CD4-positive, alpha-beta T cell treated with Interleukin-2 at 100 ng/mL for 4 hours (primary cell): ENCODE results near the gene PCSK6.

Experiments used
- DNase-seq: peaks from one replicate; pipeline ENCODE4 v3.0.0-alpha.2; 2020; ENCODE audit warnings: low spot score

Gene PCSK6

DNA sequence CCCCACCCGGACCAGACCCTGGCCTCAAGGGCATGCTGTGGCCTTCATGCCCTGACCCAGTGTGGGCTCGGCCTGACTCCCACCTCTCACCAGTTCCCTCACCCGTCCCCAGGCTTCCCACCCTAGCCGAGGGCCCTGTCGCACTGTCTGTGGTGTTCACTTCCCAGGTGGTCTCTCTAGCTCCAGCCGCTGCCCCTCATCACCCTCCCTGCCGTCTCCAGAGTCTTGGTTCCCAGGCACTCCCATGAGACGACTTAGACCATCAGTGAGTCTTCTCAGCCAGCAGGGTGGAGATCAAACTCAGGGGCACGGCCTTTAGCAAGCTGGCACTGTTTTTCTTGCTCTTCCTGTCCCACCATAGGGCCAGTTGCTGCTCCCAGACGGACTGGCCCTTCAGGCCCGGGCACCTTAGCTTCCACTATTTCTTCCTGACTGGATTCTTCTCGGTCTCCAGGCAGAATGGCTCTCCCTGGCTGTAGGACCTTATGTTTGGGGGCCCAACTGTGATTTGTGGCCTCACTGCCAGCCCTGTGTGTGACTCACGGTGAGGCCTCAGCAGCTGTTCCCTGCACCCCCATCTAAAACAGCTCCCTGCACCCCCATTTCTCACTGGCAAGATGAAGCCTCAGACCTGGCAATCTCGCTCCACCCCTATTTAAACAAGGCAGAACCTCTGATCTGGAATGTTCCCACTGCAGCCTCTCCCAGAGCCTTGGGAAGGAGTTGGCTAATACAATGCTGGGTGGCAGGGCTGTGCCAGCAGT is 9.4 kb upstream of the PCSK6 start:
- no peak for DNase-seq

DNA sequence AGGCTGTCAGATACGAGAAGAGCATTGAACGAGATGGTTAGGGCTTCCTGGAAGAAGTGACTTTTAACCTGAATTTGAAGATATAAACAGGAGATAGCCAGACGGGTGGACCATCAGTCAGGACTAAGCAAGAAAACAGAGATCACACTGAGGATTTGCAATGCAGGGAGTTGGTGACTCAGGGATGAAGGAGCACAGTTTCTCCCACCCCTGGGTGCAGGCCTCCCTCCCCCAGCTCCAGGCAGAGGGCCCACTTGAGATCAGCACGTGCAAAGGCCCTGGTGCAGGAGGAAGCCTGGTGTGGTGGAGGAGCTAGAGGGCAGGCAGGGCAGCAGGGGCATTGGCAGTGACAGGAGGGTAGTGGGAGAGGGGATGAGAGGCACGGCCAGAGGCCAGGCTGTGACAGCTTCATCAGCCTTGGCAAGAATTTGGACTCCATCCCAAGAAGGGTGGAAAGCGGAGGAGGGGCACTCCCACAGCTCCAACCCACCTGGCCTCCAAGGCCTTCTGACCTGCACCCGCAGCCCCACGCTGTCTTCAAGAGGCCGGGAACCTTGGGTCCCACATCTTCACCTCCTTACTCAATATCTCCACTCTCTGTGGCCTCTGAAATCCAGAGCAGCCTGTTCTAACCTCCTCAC is 8.7 kb upstream of the PCSK6 start:
- no peak for DNase-seq

DNA sequence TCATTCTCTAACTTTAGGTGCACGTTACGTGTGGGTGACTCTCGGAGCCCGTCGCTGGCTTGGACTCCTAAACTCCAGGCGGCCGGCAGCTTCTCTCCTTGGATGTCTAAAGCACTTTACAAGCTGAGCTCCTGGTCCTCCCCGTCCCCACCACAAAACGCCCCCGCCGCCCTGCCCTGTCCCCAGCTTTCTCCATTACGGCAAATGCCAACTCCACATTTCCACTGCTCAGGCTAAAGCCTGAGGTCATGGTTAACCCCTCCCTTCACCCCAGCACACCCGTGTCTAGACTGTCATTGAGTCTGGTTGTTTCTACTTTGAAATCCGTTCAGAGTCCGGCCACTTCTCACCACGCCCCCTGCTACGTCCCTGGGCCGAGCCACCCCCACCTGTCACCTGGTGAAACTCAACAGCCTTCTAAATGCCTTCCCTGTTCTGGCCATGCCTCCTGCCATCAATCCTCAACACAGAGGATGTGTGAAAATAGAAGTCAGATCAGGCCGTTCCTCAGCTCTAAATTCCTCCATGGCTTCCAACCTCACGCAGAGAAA is 8.1 kb upstream of the PCSK6 start:
- DNase-seq = no peak

DNA sequence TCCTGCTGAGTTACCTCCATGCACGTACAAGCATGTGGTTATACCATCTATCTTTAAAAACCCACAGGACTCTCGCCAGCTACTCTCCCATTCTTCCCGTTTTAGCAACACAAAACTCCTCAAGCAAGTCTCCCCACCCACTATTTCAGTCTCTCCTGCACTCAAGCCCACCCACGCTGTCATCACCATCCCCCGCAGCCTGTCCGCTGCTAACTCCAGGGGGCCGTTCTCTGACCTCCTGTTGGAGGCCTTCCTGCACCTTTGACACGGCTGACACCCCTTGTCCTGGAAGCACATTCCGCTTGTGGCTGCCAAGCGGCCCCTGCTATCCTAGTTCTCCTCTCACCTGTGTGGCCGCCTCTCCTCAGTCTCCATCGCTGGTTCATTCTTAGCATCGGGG is 7.5 kb upstream of the PCSK6 start:
- DNase-seq = no peak

DNA sequence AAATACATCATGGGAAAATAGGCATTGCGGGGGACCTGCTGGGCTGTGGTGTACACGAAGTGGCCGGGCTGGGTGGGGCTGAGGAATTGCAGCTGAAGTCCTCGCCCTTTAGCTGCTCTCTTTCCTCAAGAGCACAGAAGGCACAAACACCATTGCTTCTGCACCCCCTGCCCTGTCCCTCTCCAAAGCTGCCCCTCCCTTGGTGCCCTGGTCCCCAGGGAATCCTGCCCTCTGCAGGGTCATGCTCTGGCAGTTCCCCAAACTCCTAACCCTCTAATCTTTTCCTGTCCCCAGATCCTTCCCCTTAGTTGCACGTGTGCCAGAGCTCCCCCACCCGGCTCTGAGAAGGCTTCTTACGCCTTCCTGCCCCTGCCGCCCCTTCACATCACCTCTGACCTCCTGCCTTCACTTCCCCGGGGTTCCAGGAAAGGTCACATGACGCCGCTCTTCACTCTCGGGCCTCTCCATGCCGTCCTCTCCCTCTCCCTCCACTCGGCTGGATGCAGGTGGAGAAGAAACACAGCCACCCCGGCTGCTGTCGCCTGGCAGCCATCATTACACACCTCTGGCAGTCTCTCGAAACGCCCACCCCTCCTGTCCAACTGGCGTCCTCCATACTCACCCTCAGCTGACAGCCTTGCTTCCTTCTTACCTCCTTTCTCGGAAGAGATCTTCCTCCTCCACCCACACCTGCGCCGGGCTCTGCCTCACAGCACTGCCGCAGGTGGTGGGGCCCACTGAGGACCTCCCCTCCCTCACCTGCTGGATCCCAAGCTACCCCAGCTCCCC is 6.9 kb upstream of the PCSK6 start:
- no peak for DNase-seq

DNA sequence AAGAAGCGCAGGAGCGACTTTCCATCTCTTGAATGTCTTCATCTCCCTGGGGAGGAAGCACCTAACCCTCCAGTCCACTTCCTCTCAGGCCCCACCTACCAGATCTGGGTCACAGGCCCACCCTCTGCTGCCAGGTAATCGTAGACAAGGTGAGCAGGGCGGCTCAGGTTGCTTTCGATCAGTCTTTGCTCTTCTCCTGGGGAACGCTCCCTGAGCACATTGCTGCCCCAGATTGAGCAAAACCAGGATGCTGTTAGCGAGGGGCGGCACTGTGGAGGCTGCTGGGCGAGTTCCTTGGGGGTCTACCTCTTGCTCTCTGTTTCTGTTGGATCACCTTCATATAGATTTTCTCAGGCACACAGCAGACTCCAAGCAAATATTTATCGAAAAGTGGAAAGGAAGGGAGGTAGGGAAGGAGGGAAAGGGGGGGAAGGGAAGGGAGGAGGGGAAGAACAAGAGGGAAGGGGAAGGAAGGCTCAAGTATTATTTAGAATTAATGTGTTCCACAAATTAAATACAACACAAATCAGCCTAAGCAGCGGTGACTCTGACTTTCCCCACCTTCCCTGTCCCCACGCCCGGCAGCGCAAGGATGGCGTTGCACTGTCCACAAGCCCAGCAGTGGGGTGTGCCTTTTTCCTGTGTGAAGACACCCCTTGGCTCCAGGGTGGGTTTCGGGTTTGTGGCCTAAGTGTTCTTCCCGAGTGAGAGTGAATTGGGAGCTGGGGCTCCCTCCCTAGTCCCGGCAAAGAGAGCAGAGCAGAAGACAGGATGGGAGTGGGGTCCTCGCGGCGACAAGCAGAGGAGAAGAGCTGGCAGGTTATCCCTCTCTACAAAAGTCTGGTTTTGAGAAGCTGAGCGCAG is 6.1 kb upstream of the PCSK6 start:
- DNase-seq = no peak

DNA sequence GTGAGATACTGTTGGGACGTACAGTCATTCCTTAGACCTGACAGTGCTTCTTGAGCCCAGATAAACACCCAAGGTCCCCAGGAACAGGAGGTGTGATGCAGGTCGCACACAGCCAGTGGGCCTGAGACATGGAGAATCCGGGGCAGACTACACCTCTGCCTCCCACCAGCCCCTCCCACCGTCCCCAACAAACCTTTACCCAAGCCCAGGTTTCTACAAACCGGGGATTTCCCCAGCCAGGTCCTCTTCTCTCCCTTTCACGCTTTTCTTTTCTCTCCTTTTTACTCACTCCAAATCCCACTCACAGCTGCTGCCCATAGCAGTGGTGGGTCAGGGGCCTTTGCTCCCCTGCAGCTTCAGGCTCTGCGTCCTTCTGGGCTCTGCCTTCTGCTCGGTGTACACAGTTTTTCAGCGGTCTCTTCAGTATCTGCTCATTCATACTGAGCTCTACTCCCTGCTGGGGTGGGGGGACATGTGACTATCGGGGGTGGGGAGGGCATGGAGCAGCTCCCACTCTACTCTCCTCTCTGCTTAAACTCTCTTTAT is 4.8 kb upstream of the PCSK6 start:
- DNase-seq = no peak

DNA sequence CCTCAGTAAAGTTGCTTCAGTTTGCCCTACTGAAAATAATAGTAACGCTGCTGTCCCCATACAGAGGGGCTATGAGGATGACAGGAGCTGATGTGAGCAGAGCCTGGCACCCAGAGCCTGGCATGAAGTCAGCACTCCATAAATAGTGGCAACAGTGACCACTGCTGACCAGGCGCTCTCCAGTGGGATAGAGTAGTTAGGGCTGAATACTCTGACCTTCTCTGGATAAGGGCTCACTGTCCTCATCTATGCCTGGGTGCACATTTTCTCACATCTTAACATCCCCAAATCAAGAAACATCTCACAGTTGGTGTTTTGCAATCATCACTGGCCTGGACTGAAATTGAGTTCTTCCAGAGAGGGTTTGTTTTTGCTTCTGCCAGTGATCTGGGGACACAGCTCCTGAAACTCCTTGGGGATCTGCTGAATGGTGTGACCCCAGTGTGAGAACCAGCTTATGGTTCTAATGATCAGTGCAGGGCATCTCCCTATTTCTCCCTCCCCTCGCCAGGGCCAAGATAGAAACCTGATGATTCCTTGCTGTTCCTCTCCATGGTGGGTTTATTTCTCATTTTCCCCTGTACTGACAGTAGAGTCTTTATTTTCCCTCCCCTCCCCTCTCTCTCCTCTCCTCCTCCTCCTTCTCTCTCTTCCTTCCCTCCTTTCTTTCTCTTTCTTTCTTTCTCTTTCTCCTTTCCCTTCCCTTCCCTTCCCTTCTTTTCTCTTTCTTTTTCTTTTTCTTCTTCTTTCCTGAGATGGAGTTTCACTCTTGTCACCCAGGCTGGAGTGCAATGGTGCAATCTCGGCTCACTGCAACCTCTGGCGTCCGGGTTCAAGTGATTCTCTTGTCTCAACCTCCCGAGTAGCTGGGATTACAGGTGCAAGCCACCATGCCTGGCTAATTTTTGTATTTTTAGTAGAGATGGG is 3.5 kb upstream of the PCSK6 start:
- no peak for DNase-seq

DNA sequence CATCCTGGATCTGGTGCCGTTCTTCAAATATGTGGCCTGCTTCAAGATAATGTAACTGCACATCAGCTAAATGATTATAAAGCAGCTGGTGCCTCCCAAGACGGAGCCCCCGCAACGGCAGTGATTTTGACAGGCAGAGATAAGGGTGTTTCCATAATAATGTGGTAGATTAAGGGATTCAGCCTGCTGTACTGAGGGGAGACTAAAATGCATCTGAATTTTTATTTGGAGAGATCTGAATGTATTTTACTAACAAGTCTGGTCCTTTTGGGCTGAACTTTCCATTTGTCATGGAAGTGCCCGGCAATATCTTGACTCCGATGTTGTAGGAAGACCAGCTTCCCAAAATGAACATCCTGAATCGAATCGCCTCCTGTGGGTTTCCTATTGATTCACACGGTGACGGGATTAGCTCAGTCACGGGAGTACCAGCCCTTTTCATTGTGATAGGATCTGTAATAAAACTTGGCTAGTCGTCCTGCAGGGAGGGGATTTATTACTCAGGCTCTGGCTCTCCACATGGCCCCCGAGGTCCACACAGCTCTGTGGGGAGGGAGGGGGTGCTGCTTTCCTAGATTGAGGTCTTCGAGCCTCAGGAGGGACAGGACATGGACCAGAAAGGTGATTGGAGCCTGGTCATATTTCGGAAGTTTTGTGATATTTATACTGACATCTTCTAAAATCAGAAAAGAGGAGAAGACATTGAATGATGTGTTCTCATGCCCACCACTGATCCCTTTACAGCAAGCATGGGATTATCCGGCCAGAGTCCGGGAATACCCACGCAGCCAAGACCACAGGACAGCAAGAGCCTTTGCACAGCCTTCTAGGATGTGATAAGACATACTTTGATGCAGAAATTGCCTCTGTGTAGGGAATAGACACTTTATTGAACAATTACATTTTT is 2.5 kb upstream of the PCSK6 start:
- no peak for DNase-seq

DNA sequence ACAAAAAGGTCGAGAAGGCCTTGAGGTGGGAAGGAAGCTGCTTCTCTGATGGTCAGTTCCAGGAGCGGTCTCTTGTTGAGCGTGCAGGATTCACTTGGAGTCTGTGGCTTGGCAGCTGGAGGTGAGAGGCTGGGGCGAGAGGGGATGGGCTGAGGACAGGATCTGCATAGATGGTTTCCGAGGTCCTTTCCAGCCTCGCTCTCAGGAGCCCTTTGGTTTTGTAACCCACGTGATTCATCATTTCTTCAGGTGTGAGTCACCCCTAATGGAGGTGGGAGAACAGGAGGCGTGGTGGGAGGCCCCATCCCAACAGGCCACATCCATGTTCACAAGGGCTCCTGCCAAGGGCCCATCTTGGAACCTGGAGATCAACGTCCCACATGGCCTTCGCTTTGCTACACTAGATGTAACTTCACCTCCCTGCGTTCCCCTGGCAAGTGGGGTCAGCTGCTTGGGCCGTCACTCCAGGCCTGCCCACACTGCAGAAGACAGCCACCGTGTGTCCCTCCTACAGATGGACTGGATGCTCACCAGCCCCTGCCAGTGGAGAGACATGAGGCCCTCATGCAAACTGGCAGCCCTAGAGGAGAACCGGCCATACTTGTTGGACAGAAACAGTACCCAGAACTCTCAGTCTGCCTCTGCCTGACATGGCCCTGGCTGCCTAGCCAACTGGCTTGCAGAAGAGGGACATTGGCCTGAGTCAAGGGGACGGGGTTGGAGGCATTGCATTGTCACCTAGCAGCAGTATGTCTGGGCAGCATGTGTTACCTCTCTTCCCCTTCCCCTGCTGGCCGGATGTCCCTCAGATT is 1.6 kb upstream of the PCSK6 start:
- no peak for DNase-seq

DNA sequence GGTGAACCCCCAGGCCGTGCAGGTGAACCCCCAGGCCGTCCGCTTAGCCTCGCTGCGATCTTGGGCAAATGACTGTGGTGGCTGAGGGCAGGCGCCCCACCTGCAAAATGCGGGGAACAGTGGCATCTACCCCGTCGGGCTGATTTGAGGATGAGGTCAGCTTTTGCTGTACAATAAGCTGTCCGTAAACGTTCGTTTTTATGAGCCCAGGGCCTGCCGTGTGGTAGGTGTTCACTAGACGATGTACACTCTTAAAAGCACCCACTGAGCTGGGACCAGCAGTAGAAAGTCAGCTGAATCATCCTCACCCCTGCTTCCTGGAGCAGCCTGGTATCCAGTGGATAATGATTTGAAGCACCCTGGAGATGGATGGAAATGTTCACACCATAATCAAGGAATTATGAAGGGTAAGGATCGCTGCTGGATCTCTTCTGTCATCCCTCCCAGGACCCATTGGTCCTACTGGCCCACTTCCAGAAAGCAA is 943 bp upstream of the PCSK6 start:
- DNase-seq = no peak

DNA sequence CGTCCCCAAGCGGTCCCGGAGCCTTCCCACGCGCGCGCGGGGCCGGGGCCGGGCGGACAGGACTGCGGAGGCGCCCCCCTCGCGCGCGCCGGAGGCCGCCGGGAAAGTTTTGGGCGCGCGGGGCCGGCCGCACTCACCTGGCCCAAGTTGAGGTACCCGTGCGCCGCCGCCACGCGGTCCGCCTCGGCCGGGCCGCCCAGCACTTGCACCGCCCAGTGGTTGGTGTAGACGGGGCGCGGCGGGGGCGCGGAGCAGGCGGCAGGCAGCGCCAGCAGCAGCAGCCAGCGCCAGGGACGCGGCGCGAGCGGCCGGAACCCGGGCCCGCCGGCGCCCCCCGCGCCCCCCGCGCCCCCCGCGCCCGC is 289 bp downstream of the PCSK6 start:
- DNase-seq = no peak

DNA sequence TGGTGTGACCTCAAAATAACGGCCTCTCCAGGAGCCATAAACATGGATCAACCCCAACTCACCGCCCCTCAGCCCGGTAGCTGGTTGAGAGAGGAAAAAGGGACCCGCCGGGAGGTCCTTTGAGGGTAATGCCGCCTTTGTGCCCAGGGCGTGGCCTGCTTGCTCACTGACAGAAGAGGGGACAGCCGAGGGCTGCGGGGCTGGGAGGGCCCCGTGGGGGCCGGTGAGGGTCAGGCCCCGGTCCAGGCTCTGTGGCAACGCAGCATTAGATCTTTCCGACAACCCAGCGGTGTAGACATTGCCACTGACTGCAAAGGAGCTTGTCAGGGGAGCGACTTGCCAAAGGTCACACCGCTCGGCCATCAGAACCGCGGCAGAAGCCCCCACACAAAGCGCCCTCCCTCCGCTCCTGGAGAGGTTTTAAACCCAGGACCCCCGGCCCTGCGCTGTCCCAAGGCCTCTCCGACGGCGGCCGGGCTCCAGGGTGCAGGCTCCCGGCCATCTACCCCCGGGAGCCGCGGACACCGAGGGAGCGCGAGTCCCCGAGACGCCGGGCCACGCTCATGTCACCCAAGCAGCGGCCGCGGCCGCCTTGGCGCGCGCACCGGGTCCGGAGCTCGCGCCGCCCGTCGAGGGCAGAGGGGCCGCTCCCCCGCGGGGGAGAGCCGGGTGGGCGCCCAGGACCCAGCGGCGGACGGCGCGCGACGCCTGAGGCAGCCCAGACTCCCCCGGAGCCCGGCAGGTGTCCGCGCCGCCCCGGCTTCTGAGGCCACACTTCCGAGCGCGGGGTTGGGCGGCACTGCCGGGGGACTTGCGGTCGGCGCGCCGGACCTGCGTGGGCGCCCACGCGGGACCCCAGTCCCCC is 975 bp downstream of the PCSK6 start:
- DNase-seq = no peak

DNA sequence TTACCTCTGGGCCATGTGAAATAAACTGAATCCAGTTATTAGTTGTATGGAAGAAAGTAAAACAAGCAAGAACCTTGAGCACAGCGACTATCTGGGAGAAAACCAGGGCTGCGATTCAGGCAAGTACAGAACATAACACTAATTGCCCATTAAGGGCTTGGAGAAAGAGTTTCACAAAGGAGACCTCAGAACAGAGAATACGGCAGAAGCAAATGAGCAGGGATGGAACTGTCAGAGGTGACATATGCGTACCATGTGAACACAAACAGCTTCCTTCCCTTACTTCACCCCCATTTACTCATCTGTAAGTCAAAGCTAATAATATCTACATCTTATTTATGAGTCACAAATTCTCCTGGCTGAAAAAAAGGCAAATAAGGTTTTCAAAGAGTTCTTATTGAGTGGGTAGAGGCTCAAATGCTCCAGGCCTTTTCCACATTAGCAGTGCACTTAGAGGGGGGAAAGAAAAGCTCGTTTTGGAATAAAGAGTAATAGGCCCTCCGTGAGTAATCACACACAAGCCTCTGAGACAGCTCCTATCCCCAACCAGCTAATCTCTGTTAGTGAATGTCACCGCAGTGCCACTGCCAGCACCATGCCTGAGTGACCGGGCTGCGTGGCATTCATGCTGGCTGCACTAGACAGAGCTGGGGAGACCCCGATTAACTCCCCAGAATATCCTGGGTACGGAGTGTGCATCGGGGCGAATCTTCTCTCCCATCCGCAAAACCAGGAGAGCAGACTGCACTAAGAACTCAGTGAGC is 2.6 kb downstream of the PCSK6 start:
- DNase-seq = no peak

DNA sequence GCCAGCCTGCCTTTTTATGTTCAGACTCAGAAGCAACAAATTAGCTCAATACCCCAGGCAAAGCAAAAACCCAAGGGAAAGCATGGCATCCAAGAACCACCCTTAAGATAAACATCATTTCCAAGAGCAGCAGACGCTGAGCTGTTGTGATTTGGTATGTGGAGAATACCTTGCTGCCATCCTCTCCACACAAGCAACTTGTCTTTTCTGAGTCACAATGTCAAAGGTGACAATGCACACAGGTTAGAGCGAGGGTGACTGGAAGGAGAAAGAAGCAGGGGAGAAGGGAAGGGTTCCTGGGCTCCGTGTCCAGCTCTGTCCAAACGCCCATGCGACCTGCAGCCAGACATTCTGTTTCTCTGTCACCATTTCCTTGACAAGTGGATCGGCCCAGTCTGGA is 6.0 kb downstream of the PCSK6 start:
- no peak for DNase-seq

DNA sequence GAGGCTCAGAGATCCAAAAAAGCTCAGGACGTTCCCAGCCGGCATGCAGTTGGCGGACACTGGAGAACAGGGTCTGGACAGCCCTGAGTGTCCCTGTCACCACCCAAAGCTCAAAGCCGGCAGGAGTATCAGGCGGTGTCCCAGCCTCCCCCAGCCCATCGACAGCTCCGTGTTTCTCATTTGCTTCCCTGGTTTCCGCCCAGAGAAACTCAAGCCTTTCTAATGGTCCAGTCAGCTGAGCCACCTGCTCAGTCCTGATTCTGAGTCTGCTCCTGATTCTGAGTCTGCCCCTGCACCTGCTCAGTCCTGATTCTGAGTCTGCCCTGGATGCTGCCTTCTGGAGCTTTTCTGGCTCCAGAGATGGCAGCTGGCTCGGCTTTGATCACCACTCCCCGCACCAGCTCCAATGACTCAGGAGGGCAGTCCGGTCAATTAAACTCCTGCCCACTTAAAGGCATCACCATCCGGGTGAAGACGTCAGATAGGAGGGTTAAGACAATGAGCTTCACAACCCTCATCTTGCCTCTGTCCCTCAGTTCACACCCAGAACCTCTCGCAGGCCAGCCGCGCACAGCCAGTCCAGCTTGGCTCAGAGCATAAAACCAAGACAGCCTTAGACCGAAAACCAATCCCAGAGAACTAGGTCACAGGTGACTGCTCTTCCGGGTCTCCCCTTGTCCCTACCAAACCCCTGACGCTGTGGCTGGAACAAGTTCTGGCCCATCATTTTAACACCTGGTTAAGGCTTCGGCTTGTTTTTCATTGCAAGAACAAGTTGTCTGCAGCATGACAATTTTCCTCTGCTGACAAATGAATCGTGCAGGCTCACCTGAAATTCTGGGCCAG is 6.8 kb downstream of the PCSK6 start:
- no peak for DNase-seq
